GM12878 (cell line): ENCODE measurements around the gene MCRIP2. TPM values are rescaled to one million over a fixed set of nuclear protein-coding genes. Genes with fewer than 3 reads are reported as not detected.

Source experiments
- ATAC-seq: fragments of 200-7000 bp; cut with Tn5 transposase; 3 replicates; pipeline ENCODE4 v1.9.1; 2020; ENCODE audit warnings: mild to moderate bottlenecking, moderate library complexity
- BruUV-seq: library from RNA; stranded (reverse); fragments of 400-500 nt; replicated peaks from 2 replicates; lab custom pipeline; 2021; lab: Mats Ljungman, UMichigan
- CTCF ChIA-PET: fragments of 300-600 bp; sonication (Branson Sonifier 250); formaldehyde crosslinking; extraction: SDS; loops from one replicate; lab custom pipeline; 2021; ENCODE audit warnings: inconsistent platforms; lab: Yijun Ruan, JAX
- POLR2A ChIA-PET: fragments of 350-600 bp; formaldehyde crosslinking; extraction: SDS; loops from one replicate; lab custom pipeline; 2021; ENCODE audit warnings: inconsistent platforms; lab: Charles Lee
- RAD21 ChIA-PET: fragments of 300-600 bp; sonication (Branson Sonifier 250); formaldehyde crosslinking; loops from one replicate; lab custom pipeline; 2023; ENCODE audit warnings: antibody characterized with exemption; ENCODE audit not compliant: unreplicated experiment; lab: Charles Lee
- SMC1A ChIA-PET: fragments of 300-600 bp; sonication (Branson Sonifier 250); formaldehyde crosslinking; loops from one replicate; lab custom pipeline; 2023; ENCODE audit not compliant: unreplicated experiment, uncharacterized antibody; lab: Charles Lee
- DNase-seq: peaks from one replicate; pipeline ENCODE4 v3.0.0-alpha.2; 2011; ENCODE audit warnings: low read depth, low spot score
- FAIRE-seq: peaks from 3 replicates; lab custom pipeline; 2011; peaks lifted over from hg19 to GRCh38; lab: Jason Lieb, UNC
- H2AFZ ChIP-seq: 2 replicates; pipeline ENCODE4 v1.6.0; 2011; ENCODE audit warnings: low read depth, low read length, control low read depth; ENCODE audit not compliant: control insufficient read depth
- H3K27ac ChIP-seq: 2 replicates; pipeline ENCODE4 v1.5.1; 2011; ENCODE audit warnings: control low read depth; ENCODE audit not compliant: control insufficient read depth, insufficient read depth
- H3K27me3 ChIP-seq, 2 experiments: replicated peaks in 1 of 2; 2 replicates each; pipeline versions ENCODE4 v1.6.0 to v1.6.1; 2011; ENCODE audit warnings: low read length in 1 of 2; ENCODE audit not compliant: control insufficient read depth in 2 of 2, insufficient read depth in 2 of 2
- H3K36me3 ChIP-seq, 2 experiments: 2 replicates each; pipeline ENCODE4 v1.5.1; 2011; ENCODE audit warnings: low read length in 1 of 2; ENCODE audit not compliant: control insufficient read depth in 2 of 2, insufficient read depth in 2 of 2
- H3K4me1 ChIP-seq: 2 replicates; pipeline ENCODE4 v1.6.1; 2011; ENCODE audit warnings: mild to moderate bottlenecking, low read length, moderate library complexity, mixed read lengths; ENCODE audit not compliant: control insufficient read depth, insufficient read depth
- H3K4me2 ChIP-seq: 2 replicates; pipeline ENCODE4 v1.6.0; 2011; ENCODE audit warnings: control low read depth; ENCODE audit not compliant: control insufficient read depth, insufficient read depth
- H3K4me3 ChIP-seq: fragments of 200-600 bp; sonication (generic); 2 replicates; pipeline ENCODE4 v1.5.1; 2016
- H3K79me2 ChIP-seq: 2 replicates; pipeline ENCODE4 v1.6.0; 2011; ENCODE audit warnings: low read length; ENCODE audit not compliant: control insufficient read depth, insufficient read depth
- H3K9ac ChIP-seq: 2 replicates; pipeline ENCODE4 v1.8.0; 2011; ENCODE audit warnings: low read length, control low read depth, mixed read lengths; ENCODE audit not compliant: control insufficient read depth, insufficient read depth
- H3K9me3 ChIP-seq: replicated peaks from 3 replicates; pipeline ENCODE4 v1.5.1; 2011; ENCODE audit warnings: mild to moderate bottlenecking, low read length; ENCODE audit not compliant: control insufficient read depth, insufficient read depth
- H4K20me1 ChIP-seq: 2 replicates; pipeline ENCODE4 v1.6.0; 2011; ENCODE audit not compliant: control insufficient read depth, insufficient read depth
- BRCA1 ChIP-seq: IDR thresholded peaks from 2 replicates; pipeline ENCODE4 v1.6.1; 2011; ENCODE audit warnings: low read depth, low read length, improper control_type of control experiment
- FOS ChIP-seq: IDR thresholded peaks from 3 replicates; pipeline ENCODE4 v1.6.1; 2011; ENCODE audit warnings: borderline replicate concordance; ENCODE audit not compliant: insufficient read length; ENCODE audit errors: extremely low read depth
- HCFC1 ChIP-seq: fragments of 150-350 bp; IDR thresholded peaks from 2 replicates; pipeline ENCODE4 v1.6.1; 2014; ENCODE audit warnings: low read length
- WGBS: methylation state at CpG from one replicate; pipeline ENCODE4 v1.1.6; 2016; ENCODE audit warnings: low lambda C conversion rate; ENCODE audit not compliant: insufficient replicate concordance, insufficient coverage; ENCODE audit errors: missing lambda C conversion rate; 5-methylcytosine and 5-hydroxymethylcytosine counted together
- in situ Hi-C: fragments of 300-500 bp; cut with MboI; formaldehyde crosslinking; loops from 9 replicates; pipeline ENCODE4 v1.14.3; 2018; ENCODE audit warnings: mixed read lengths
- intact Hi-C: fragments of 100-400 bp; cut with micrococcal nuclease; formaldehyde crosslinking; loops from one replicate; pipeline ENCODE4 v1.14.2; 2022; ENCODE audit not compliant: unreplicated experiment
- polyA plus RNA-seq, 11 experiments: library from polyadenylated mRNA; depleted of rRNA in 4 of 11; unstranded in 6 of 11; stranded (reverse) in 5 of 11; fragments of >200 nt; fragmentation: Nextera tagmentation in 4 of 11; fragmentation: Illumina TruSeq in 1 of 11; extraction: Ambion mirVana in 4 of 11; extraction: Trizol in 1 of 11; gene quantifications; 1 replicate in 1 of 11; 2 replicates in 10 of 11; pipeline versions ENCODE4 v1.2.1 to v1.2.3, GENCODE V29; 2011 to 2016; ENCODE audit warnings: inconsistent platforms in 2 of 11, missing spikeins in 2 of 11, low read depth in 1 of 11
- total RNA-seq, 4 experiments: library from RNA; depleted of rRNA in 3 of 4; stranded (reverse); fragments of >200 nt in 3 of 4; fragmentation: Illumina TruSeq in 1 of 4; extraction: Trizol in 1 of 4; gene quantifications; 2 replicates each; pipeline versions ENCODE4 v1.2.1 to v1.2.3, GENCODE V29; 2013 to 2021
- TF ChIP-seq, protein P1 (sequence below): IDR thresholded peaks from 2 replicates; pipeline ENCODE4 v1.6.1; 2011; ENCODE audit warnings: low read depth, mild to moderate bottlenecking, low read length, moderate library complexity, borderline replicate concordance; ENCODE audit errors: extremely low read depth

Gene MCRIP2
- total and polyA plus RNA-seq, 10 of the 15 experiments (the other 5 are each of a cell fraction or from before 2014, with no cell fraction given): 0.19 to 93.1 (median 57.9) TPM

- no peak for TF ChIP-seq BRCA1
- TF ChIP-seq, protein P1, sequence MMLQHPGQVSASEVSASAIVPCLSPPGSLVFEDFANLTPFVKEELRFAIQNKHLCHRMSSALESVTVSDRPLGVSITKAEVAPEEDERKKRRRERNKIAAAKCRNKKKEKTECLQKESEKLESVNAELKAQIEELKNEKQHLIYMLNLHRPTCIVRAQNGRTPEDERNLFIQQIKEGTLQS: no peak
Measured at GRCh38 chr16:649631-650030, 8.0 kb downstream of the MCRIP2 start (continued).

- RAD21 ChIA-PET: no interaction called here
- POLR2A ChIA-PET: no interaction called here
- intact Hi-C loops: no loop called here
- no peaks in the 10 kb centered on the region for H4K20me1 ChIP-seq
- TF ChIP-seq HCFC1 (no peak), FOS (no peak)
- TF ChIP-seq, all 136 proteins: peak for 0
- no peak for DNase-seq
- 92% methylated on average over 13 of the region's 22 CpGs for WGBS
- no peaks in the 10 kb centered on the region for H3K27me3 ChIP-seq
- CTCF ChIA-PET: interaction anchor here (1.3 kb wide), 1 partner anchor 10 kb away, joined by 3 read pairs; no protein-coding TSS in a partner anchor
- no peak overlapping the region for H3K9ac ChIP-seq
- SMC1A ChIA-PET: no interaction called here
- FAIRE-seq: no peak
- no peak overlapping the region for H3K27ac ChIP-seq
- no peak overlapping the region for H3K4me3 ChIP-seq
- in situ Hi-C loops: no loop called here
- H3K79me2 ChIP-seq: peaks cover 18% of the 10 kb centered on the region
- peaks cover 9% of the 10 kb centered on the region for H3K4me1 ChIP-seq
- no peak overlapping the region for H2AFZ ChIP-seq
- BruUV-seq: no TSS peak
- ATAC-seq: no peak
- H3K9me3 ChIP-seq: no peaks in the 10 kb centered on the region
- peaks cover 0 to 3% of the 10 kb centered on the region in 2 experiments; a peak in 2 of 4 replicates for H3K36me3 ChIP-seq
- no peak overlapping the region for H3K4me2 ChIP-seq
Measured at GRCh38 chr16:651844-652243, 10.2 kb downstream of the MCRIP2 start.
